Measurements from ENCODE around the gene RNU1-3.
"Not testable (repeated sequence)": the region's sequence is repeated elsewhere in the genome, so short reads cannot be mapped to it uniquely, and the experiment has no call there.

The RNU1-3 gene

GRCh38 chr1:16642025-16642966, 24.5 kb downstream of the RNU1-3 start:
- not testable (repeated sequence) for DNase-seq (ENCODE audit: insufficient read length, low spot score); FAIRE-seq

- not testable (repeated sequence) for FAIRE-seq; DNase-seq (ENCODE audit: insufficient read length, low spot score)
These were observed 25.4 kb downstream of the RNU1-3 start for GRCh38 chr1:16641159-16641975.

- not testable (repeated sequence) for FAIRE-seq; DNase-seq (ENCODE audit: insufficient read length, low spot score)
These were observed 27.4 kb downstream of the RNU1-3 start for GRCh38 chr1:16639091-16640031.

DNA sequence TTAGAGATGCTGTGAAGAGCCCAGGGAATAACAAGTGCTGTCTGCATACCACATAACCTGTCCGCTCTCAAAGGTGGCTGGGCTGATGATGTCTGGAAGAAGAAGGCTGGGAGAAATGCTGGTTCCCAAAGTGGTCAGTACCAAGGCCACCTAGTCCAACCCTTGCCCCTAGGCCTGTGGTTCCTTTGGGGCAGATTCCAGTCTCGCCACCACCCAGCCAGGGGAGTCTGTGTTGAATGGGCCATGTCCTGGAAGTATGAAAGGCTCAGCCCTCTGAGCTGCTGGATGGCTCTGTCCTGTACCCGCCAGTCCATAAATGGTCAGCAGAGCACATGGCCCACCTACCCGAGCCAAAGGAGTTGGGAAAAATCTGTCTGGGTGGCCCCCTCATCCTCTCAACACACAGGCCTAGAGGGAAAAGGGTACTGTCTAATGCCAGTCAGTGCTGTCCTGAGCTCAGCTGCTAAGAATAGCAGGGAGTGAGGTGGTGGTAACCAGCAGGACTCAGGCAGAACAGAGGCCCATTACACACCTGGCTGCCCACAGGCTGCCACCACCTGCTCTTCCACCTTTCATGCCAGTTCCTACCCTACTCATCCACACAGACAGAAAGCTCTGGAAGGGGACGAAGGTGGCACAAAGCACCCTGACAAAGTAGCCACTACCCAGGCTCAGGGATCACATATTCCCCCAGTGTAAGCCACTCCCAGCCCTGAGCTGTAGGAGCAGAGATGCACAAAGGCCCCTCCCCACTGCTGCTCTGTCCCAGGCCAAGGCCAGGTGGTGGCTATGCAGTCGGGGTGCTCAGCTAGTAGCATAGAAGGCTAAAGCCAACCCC, 28.6 kb downstream of the RNU1-3 start:
- DNase-seq (ENCODE audit: insufficient read length, low spot score); FAIRE-seq: not testable (repeated sequence)

- not testable (repeated sequence) for FAIRE-seq; DNase-seq (ENCODE audit: insufficient read length, low spot score)
These were observed 30.1 kb downstream of the RNU1-3 start for GRCh38 chr1:16636551-16637195.

DNA sequence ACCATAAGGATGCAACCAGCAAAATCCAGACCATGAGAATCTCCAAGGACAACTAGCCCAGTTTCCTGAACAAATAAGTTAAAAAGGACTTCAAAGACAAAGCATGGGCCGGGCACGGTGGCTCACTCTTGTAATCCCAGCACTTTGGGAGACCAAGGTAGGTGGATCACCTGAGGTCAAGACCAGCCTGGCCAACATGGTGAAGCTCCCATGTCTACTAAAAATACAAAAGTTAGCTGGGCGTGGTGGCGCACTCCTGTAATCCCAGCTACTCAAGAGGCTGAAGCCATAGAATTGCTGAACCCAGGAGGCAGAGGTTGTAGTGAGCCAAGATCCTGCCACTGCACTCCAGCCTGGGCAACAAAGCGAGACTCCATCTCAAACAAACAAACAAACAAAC, 30.8 kb downstream of the RNU1-3 start:
- not testable (repeated sequence) for FAIRE-seq; DNase-seq (ENCODE audit: insufficient read length, low spot score)

GRCh38 chr1:16633540-16634282, 33.0 kb downstream of the RNU1-3 start:
- DNase-seq (ENCODE audit: insufficient read length, low spot score); FAIRE-seq: not testable (repeated sequence)

GRCh38 chr1:16632044-16632850, 34.5 kb downstream of the RNU1-3 start:
- FAIRE-seq; DNase-seq (ENCODE audit: insufficient read length, low spot score): not testable (repeated sequence)

DNA sequence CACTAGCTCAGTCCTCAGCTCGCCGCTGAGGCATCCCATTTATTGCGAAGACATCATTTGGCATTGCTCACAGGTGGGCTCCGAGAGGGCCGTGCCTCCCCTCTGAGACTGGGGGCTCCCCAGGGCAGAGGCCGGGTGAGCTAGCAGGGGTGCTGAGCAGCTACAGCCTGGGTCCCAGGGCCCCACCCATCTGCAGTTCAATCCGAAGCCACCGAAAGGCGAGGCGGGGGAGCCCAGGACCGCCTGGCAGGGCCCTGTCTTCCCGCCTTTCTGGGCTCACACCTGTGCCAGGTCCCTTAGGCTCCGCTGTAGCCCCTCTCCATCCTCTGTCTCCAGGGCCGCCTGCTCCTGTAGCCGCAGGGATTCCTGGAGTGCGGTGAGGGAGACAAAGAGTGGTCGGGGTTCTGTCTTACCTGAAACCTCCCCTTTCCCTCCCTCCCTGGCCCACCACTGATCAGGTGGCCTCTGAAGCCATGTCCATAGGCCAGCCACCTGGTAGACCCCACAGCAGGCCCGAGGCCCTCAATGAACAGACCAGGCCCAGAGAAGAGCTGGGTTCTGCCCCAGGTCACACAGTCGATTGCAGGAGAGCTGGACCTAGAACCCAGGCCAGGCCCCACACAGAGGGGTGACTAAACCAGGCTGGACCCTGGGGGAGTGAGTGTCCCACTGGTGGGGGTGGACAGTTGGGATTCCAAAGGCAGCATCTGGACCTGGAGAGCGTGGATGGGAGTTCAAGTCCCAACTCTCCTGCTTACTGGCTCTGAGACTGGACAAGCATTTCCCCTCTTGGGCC, 35.3 kb downstream of the RNU1-3 start:
- DNase-seq (ENCODE audit: insufficient read length, low spot score) (no peak), FAIRE-seq (no peak)

GRCh38 chr1:16630661-16631247, 36.0 kb downstream of the RNU1-3 start:
- DNase-seq (ENCODE audit: insufficient read length, low spot score) (no peak), FAIRE-seq (no peak)

- FAIRE-seq; DNase-seq (ENCODE audit: insufficient read length, low spot score): not testable (repeated sequence)
These were observed 36.7 kb downstream of the RNU1-3 start for GRCh38 chr1:16629916-16630530.

GRCh38 chr1:16628361-16629111, 38.2 kb downstream of the RNU1-3 start:
- DNase-seq (ENCODE audit: insufficient read length, low spot score) (no peak), FAIRE-seq (no peak)

DNA sequence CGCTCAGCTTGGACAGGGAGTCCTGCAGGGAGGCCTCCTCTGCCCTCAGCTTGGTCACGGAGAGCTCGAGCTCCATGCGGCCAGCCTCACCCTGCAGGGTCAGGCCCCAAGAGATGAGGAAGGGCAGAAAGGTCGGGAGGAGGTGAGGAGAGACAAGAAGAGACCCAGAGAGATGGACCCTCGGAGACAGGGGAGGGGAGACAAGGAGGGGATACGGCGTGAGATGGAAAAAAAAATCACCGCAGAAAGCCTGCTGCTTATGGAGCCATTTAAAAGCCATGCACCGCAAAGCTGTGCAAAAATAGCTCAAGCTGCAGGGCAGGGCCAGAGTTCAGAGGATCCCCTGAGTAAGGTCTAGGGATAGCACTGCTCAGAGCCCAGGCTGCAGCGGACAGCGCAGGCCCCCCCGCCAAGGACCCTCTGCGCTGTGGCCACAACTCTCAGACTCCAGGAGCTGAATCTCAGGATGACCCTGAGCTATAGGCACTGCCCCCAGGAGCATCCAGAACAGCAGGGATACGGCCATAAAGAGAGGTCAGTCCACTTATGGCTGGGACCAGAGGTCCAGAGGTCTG, 40.3 kb downstream of the RNU1-3 start:
- DNase-seq (ENCODE audit: insufficient read length, low spot score); FAIRE-seq: not testable (repeated sequence)

Measured in GM19239 (cell line).